HG03135 (cell line): ENCODE results near the gene BICDL2.
A peak's percentile ranks its signal among the peaks of the same experiment; 100 is the strongest.

Experiments
- ATAC-seq: cut with Tn5 transposase; IDR thresholded peaks from one replicate; pipeline ENCODE4 v1.9.1; 2021; ENCODE audit warnings: mild to moderate bottlenecking, moderate library complexity; ENCODE audit not compliant: unreplicated experiment

The BICDL2 gene

DNA sequence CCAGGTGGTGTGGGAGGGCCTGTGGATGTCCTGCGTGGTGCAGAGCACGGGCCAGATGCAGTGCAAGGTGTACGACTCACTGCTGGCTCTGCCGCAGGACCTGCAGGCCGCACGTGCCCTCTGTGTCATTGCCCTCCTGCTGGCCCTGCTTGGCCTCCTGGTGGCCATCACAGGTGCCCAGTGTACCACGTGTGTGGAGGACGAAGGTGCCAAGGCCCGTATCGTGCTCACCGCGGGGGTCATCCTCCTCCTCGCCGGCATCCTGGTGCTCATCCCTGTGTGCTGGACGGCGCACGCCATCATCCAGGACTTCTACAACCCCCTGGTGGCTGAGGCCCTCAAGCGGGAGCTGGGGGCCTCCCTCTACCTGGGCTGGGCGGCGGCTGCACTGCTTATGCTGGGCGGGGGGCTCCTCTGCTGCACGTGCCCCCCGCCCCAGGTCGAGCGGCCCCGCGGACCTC lies 23.2 kb downstream of the BICDL2 start:
- no peak for ATAC-seq

DNA sequence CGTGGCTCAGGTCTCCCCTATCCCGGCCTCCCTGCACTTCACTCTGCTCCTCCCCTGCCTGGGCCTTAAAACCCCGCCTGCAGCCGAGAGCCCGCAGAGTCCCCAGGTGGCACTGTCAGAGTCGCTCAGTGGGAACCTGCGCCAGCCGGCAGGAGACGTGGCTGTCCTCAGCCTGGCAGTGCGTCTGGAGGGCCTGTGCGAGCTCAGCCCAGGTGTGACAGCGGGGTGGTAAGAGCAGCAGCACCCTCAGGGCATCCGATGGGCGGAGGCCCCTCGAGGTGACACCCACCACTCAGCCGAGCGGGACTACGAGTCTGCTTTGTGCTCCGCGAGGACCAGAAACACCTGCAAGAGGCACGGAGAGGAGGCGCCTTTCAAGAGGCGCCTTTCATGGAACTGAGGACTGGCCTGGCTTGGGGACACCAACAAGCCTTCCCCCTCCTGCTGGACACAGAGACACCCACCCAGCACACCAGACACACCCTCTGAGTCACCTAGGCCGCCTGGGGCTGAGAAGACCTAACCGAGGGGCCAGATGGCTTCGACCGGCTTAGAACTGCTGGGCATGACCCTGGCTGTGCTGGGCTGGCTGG lies 23.8 kb downstream of the BICDL2 start, which contains the start of gene CLDN9:
TSS of gene CLDN9 (plus strand) at position 96 of the 593 bp plus-strand sequence. CDS start at position 536, 440 bp downstream.
- ATAC-seq = no peak

DNA sequence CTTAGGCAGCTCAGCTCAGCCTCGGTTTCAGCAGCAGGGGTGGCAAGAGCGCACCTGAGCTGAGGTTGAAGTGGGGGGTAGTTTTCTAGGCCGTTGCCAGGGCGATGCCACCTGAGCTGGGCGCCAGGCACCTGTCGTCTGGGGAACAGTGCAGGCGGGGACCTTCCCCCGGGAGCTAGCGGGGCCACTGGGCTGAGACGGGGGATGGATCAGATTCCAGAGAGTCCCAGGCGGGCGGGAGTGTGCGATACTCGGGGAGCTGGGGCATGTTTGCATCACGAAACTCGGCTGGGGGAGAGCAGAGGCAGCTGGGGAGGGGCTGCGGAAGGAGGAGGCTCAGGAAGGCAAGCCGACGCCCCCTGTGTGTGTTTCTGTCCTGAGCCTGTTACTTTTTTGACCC lies 24.5 kb downstream of the BICDL2 start:
- ATAC-seq = no peak

DNA sequence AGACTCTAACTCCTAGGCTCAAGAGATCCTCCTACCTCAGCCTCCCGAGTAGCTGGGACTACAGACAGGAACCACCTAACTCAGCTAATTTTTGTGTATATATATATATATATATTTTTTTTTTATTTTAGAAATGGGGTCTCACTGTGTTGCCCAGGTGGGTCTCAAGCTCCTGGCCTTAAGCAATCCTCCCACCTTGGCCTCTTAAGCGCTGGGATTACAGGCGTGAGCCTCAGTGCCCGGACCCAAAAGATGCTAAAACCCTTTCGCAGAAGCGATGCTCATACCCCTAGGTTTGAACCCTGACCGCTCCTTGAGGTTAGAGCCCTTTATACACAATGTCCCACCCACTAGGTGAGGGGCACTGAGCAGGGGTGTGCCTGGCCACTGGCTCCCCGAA lies 26.2 kb downstream of the BICDL2 start:
- ATAC-seq = no peak

DNA sequence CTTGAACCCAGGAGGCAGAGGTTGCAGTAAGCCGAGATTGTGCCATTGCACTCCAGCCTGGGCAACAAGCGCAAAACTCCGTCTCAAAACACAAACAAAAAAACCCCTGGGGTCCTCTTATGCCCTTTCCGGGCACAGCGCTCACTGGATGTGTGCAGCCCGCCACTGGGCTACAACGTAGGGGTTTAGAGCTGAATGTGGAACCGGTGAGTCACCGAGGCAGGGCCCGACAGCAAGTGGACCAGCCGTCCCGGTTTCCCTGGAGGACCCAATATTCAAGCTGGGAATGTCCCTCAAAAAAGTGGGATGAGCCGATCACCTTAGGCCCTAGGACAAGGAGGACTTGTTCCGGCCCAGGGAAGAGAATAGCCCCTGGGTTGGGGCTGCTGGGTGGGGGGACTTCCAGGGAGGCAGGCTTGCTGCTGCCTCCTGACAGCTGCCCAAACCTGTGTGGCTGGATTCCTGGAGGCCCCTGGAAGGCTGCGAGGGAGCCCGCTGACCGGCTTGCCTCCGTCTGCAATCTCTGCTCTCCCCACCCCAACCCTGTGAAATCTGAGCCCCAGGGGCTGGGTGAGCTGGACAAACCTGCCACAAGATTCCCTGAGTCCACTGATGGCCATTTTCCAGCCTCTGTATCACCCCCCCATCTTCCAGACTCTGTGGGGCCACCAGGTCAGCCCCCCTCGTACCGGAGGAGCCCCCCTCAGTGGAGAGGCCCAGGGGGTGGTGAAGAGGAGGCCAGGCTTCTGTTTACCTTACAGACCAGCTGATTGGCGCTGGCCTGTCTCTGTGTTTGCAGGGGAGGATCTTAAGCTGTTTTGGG lies 27.0 kb downstream of the BICDL2 start:
- no peak for ATAC-seq

DNA sequence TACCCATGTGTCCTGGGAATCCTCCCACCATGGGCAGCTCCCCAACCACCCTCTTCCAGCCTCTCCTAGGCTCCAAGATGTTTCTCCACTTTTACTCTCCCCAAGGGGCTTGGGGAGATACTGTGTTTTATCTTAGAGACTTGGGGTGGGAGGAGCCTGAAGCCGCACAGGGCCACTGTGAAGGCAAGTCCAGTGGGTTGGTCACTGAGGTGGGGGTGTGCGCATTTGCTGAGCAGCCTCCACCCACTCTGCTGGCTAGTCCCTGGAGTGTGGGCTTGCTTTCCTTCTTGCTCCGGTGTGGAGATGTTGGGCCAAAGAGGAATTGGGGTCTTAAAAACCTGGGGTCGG lies 28.1 kb downstream of the BICDL2 start:
- ATAC-seq = no peak

DNA sequence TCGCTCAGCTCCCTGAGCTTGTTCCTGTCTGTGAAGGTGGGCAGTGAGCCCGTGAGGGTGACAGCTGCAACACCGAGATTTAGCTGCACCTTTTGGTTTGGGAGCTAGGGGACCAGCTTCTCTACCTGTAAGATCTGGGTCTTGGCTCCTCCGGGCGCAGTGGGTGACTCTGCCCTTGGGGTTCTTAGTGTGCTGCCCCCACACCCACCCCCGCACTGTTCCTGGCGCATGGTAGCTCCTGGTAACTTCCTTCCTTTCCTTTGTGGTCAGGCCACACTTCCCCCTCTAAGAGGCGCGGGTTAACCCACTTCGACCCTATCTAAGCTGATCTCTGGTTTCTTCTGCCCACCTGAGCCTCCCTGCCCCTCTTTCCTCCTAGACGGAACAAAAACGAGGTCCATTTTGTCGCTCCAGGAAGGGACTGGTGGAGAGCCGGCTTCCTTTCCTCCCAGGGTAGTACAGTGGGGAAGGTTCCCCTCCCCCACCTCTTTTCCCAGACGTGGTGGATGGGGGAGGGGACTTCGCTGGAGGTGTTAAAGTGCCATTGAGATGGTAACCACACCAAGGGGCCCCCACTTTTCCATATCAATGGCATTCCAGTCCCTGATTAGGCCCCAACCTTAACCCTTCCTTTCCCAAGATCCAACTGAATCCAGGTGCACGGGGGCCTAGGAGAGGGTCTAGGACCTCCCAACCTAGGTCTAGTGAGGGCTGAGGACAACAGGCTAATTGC lies 28.6 kb downstream of the BICDL2 start:
- ATAC-seq = no peak

DNA sequence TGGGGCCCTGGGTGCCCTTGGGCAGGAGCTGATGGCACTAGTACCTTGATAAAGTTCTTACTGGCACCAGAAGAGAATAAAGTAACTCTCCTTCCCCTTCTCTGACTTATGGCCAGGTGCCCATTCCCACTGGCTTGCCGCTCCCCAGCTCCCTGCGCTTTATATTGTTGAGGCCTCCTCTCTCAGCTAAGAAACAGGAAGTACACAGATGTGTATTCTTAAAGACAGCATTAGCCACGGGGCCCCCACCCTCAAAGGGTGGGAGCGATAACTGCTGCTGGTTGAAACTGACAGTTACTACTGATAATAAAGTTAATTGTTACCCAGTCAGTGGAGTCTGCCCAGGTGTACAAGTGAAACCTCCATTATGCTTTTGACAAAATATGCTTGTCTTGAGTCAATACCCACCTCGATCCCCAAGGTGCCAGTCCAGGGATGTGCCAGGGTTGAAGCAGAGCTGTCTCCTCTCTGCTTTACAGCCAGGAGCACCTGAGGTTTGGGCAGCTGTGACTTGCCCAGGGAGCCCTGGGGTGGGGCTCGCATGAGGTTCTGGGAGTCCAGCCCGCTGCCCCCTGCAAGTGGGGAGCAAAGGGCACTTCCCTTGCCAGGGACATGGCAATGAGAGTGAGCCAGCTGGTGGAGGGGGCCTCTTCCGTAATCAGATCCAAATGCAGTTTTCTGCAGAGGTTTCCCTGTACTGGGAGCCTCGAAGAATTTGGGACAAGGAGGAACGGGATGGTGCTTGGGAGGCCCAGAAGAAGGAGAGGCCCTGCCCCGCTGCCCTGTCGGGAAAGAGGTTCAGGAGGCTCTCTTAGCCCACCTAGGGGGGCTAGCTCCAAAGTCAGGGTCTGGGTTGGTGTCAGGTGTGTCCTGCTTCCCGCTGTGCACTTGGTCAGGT lies 29.4 kb downstream of the BICDL2 start:
- no peak for ATAC-seq

DNA sequence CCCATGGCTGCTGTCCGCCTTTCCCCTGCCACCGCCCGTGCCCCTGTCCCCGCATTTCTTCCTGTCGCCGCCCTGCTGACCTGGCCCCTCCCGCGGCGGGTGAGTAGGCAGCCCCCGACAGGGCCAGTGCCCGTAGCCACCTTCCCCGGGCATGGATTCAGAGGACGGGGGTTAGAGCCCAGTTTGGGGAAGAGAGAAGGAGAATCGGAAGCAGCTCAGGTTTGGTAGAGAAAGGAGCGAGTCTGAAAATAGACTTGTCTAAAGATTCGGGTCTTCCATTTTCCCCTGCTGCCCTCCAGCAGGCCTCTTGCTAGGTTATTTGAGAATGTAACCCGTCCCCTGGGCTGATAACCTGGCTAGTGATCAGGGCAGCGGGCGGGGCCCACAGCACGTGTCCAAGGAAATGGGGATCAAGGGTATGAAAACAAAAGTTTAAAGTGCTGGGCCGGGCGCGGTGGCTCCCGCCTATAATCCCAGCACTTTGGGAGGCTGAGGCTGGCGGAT lies 31.9 kb downstream of the BICDL2 start:
- no peak for ATAC-seq

DNA sequence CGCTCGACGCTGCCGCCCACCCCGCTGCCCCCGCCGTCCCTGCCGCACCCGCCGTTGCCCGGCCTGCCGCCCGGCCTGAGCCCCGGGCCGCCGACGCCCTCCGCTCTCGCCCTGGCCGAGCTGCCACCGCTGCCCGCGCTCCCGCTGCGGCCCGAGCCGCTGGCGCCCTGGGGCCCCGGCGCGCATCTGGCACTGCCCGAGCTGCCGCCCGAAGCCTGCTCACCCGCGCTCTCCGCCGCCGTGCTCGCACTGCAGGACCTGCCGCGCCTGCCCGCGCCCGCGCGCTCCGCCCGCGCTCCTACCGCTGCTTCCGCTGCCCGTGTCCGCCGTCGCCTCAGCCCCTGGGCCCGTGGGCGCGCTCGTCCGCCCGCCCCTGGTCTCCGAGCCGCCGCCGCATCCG lies 32.4 kb downstream of the BICDL2 start:
- peak; percentile 18 for ATAC-seq

DNA sequence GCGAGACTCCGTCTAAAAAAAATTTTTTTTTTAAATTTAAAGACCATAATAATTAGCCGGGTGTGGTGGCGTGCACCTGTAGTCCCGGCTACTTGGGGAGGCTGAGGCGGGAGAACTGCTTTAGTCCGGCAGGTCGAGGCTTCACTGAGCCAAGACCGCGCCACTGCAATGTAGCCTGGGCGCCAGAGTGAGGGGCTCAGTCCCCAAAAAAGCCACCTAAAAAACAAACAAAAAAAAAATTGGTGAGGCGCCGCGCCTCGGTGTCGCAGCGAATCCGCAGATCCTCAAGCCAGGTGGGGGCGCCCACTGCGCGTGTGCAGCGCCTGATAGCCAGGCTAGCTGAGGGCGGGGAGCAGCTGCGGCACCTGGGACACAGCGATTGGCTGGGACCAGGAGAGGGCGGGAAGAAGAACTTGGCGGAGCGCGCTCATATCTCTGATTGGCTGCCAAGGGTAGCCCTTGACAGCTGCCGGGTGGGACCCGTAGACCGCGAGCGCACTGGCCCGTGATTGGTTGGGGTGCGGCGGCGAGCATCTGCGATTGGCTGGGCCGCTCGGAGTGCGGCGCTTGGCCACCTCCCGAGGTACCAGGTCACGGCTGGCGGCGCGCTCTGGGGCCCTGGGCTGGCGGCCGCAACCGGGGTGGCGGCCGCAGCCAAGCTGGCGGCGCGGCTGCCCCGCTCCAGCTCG lies 33.0 kb downstream of the BICDL2 start:
- peak; percentile 89 for ATAC-seq

DNA sequence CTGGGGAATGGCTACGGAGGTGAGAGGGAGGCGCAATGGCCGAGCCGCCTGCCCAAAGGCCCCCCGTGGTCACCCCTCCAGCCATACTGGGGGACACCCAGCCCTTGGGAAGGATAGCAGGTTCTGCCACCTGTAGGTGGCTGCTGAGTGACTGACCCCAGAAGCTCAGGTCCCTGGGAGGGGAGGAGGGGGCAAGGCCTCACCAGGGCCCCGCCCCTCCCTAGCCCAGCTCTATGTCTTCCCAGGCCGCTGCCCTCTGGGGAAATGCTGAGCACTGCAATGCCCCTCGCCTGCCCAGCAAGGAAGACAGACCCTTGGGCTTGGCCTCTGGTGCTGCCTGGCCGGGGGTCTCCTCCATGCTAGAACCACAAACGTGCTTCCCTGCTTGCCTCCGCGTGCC lies 35.4 kb downstream of the BICDL2 start:
- no peak for ATAC-seq

DNA sequence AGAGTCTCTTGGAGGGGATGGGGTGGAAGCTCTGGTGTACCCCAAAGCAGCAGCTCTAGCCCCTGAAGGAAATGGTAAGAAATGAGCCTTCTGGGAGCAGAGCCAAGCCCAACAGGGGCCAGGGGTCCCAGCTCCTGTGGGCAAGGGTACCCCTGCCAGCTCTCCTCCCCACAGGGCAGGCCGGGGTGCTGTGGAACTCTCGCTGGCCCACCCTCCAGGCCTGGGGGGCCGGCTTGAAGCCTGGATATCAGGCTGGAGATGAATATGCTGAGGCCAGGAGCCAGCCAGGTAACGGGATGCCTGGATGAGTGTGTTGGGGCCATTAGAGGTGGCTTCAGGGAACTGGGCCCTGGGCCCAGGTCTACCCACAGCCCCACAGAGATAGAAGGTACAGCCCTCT lies 36.2 kb downstream of the BICDL2 start:
- no peak for ATAC-seq

DNA sequence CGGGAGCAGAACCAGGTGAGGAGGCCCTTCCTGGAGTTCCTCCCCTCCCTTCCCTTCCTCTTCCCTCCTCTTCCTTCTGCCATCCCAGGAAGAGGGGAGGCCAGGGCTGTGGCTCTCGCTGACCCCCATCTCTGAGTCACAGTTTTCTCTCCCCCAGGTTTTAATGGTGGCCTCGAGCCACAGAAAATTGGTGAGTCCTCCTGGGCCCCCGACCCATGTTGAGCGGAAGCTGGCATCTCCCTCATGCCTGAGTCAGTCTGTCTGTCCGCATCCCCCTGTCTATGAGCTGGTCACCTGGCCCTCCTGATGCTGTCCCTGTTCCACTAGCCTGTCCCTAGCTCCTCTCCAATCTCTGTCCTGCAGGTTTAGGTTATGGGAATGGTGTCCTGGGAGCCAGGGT lies 36.8 kb downstream of the BICDL2 start:
- ATAC-seq = no peak

DNA sequence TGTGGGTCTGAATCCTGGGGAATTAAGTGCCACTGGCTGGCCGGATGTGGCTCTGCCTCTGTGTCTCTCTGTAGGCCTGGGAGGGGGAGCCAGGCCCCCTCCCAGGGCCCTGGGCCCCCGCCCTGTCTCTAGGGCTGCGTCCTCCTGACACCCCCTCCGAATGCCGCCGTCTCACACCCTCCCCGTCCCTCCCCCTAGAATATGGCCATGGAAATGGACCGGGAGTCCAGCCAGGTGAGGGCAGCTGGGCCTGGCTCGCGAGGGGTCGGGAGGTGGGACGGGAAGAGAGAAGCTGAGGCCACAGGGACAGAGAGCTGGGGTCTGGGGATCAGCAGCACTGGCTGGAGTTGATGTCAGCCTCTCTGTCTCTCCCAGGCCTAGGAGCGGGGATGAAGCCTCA lies 40.4 kb downstream of the BICDL2 start:
- ATAC-seq = no peak

DNA sequence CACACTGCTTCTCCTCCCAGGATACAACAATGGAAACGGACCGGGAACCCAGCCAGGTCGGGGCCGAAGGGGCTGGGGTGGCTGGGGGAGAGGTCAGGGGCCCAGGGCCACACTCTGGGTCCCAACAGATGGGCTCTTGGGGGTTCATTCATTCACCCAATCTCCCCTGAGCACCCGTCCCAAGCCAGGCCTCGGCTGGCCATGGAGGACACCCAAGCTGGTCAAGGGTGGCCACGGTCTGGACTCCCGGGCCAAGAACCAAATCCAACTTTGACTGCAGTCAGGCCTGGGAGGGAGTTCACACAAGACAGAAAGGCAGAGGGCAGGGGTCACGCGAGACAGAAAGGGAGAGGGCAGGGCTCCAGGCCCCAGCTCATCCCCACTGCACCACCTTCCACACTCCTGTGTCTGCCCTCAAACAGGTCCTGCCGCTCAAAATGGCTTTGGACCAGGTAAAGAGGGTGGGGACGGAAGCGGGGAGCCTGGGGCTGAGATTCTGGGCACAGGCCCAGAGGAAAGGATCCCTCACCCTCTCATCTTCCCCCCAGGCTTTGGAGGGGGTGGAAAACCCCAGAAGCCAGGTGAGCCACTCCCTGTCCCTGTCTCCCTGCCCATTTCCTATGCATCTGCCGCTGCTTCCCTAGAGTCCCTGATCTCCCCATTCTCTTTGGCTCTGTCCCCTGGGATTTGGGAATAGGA lies 44.2 kb downstream of the BICDL2 start:
- ATAC-seq = no peak

DNA sequence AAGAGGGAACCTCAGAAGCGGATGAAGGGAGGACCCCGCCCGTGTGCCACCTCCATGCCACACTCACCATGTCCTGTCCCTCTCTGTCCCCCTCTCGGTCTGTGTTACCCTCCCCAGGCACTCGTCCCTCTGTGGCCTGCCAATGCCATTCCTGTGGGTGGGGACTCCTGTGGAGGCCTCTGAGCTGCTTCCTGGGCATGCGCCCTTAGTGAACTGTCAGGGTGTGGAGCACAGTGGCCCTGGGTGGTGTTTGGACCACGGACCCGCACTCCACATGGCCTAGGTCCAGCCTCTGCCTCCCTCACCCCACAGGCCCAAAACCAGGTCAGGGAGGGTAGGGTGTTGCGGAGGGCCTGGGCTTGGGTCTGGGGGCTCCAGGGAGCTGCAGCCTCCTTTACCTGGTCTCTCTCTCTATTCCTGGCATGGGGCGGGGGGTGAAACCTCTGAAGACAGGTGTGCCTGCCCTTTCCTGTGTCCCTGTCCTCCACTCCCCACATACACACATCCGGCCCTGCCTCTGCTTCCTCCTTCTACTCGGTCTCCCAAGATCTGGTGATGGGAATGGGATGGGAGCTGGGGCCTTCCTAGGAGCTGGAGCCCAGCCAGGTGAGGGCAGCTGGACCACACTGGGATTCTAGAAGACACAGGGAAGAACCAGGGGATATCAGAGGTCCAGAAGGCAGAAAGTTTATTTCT lies 45.0 kb downstream of the BICDL2 start:
- no peak for ATAC-seq

DNA sequence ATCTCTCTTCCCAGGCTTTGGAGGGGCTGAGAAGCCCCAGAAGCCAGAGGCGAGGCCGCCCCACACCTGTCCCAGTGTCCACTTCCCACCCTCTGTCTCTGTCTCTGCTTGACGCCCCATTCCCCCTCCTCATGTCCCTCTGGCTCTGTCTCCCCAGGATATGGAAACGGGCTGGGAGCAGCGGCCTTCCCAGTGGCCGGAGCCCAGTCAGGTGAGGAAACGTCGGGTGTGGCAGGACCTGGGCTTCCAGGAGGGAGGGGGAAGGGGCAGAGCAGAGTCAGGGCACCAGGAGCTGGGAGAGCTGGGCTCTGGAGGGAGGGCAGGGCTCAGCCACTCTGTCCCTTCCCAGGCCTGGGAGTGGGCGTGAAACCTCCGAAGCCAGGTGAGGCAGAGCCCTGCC lies 45.9 kb downstream of the BICDL2 start:
- no peak for ATAC-seq

DNA sequence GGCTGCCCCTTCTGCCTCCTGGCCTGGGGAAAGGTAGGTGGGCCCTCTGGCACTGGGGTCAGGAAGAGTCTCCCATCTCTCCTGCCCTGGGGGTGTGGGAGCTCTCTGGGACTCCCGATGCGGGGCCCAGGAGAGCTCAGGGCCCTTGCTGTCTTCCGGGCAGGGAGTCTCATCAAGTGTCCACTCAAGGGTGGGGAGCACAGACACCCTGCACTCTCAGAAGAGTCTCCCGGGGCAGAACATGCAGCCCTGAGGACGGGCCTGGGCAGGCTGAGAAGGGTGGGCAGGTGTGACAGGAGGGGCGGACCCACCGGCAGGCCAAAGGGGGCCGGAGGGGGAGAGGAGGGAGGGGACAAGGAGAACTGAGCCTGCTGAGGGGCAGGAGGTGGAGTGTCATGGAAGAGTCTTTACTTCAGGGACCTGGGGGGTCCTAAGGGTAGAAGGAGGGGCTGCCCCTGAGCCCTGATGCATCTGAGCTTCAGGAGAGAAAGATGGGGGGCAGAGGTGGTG lies 48.1 kb downstream of the BICDL2 start:
- ATAC-seq = no peak
